Left cardiac atrium (tissue), 4 donors: ENCODE data around the gene UBE2S. TPM values are rescaled to one million over a fixed set of nuclear protein-coding genes. Genes with fewer than 3 reads are reported as not detected.

Experiments
- ATAC-seq, 2 donors: fragments of 200-7000 bp; cut with Tn5 transposase; one replicate each; pipeline ENCODE4 v1.9.1; 2020; ENCODE audit warnings: mild to moderate bottlenecking in 2 of 2, moderate library complexity in 2 of 2
- DNase-seq: peaks from one replicate; pipeline ENCODE4 v3.0.0-alpha.2; 2020
- intact Hi-C, 2 donors: fragments of 100-400 bp; cut with DNase I; formaldehyde crosslinking; loops; one replicate each; pipeline versions ENCODE4 v1.14.1 to v1.15.1; 2022 to 2023
- total RNA-seq, 2 donors: library from RNA; stranded (reverse); fragmentation: NEBNext Ultra II Directional; extraction: Animal tissue kit (Norgen Biotek cat#: 25700); gene quantifications; one replicate each; pipeline ENCODE4 v1.2.1, GENCODE V29; 2021
- donor health status: DM: no; HTN: yes; CAD: no.
- donor health status: DM: no; HTN: yes; CAD: no; lungs with severe emphysema.
- donor health status: DM: yes; HTN: yes; CAD: no.
- donor health status: Dilated cardiomyopathy.

The UBE2S gene
- total RNA-seq, 2 donors from 2014 or later, result 18.1 to 29.9 TPM

- peak; percentile 80 for DNase-seq
Measured at GRCh38 chr19:55353803-55354697, 53.5 kb downstream of the UBE2S start.

GRCh38 chr19:55353356-55353802 is 54.2 kb downstream of the UBE2S start:
- intact Hi-C loops, result no loop called here
- ATAC-seq (no peak), DNase-seq (no peak)

More at GRCh38 chr19:55353803-55354697, 53.5 kb downstream of the UBE2S start:
- intact Hi-C loops, result no loop called here
- ATAC-seq, result peak; percentile 82 to 90

GRCh38 chr19:55352549-55353145 is 54.9 kb downstream of the UBE2S start:
- intact Hi-C loops, result no loop called here
- ATAC-seq (no peak), DNase-seq (no peak)

GRCh38 chr19:55352040-55352439 is 55.5 kb downstream of the UBE2S start:
- DNase-seq, result no peak
- no peak for ATAC-seq
- intact Hi-C loops, result no loop called here

- intact Hi-C loops, result no loop called here
- DNase-seq, result no peak
- no peak for ATAC-seq
Measured at GRCh38 chr19:55350620-55351315, 56.8 kb downstream of the UBE2S start.

Other genes with a start within 250 kb of the UBE2S start
- 1 to 10 TPM in 1 of 2 donors, under 1 TPM in 1; 0.41 to 1.1 TPM for gene DNAAF3, start 241.2 kb downstream of the UBE2S start, total RNA-seq
- gene SYT5, start 227.5 kb downstream of the UBE2S start, total RNA-seq, result not detected
- gene PTPRH, start 198.3 kb downstream of the UBE2S start, total RNA-seq, result 1 to 10 TPM in 1 of 2 donors, under 1 TPM in 1; 0.74 to 1.5 TPM
- gene TMEM86B, start 179.0 kb downstream of the UBE2S start, total RNA-seq, result 1 to 10 TPM; 1.2 to 1.4 TPM
- 10 to 100 TPM; 37.8 to 42.4 TPM for gene PPP6R1, start 148.8 kb downstream of the UBE2S start, total RNA-seq
- 10 to 100 TPM; 26.4 to 35.8 TPM for gene HSPBP1, start 127.7 kb downstream of the UBE2S start, total RNA-seq
- 10 to 100 TPM in 1 of 2 donors, 1 to 10 TPM in 1; 9.1 to 19.5 TPM for gene BRSK1, start 123.8 kb downstream of the UBE2S start, total RNA-seq
- gene TMEM150B, start 82.4 kb downstream of the UBE2S start, total RNA-seq, result 1 to 10 TPM; 3.1 to 3.6 TPM
- gene KMT5C, start 67.9 kb downstream of the UBE2S start, total RNA-seq, result 1 to 10 TPM; 6.7 to 6.9 TPM
- gene COX6B2, start 53.1 kb downstream of the UBE2S start, total RNA-seq, result not detected
- not detected for gene GARIN5B, start 44.5 kb downstream of the UBE2S start, total RNA-seq
- gene IL11, start 37.3 kb downstream of the UBE2S start, total RNA-seq, result not detected
- gene TMEM190, start 31.0 kb downstream of the UBE2S start, total RNA-seq, result not detected
- gene TMEM238, start 23.5 kb downstream of the UBE2S start, total RNA-seq, result under 1 TPM; 0.84 to 0.97 TPM
- gene RPL28, start 21.9 kb downstream of the UBE2S start, total RNA-seq, result 100 to 1,000 TPM; 789 to 866 TPM
- gene SHISA7, start 35.5 kb upstream of the UBE2S start, total RNA-seq, result not detected
- 10 to 100 TPM; 58.4 to 60.5 TPM for gene ISOC2, start 53.9 kb upstream of the UBE2S start, total RNA-seq
- gene C19orf85, start 57.0 kb upstream of the UBE2S start, total RNA-seq, result not detected
- 1 to 10 TPM; 5.3 to 9.0 TPM for gene ZNF628, start 68.8 kb upstream of the UBE2S start, total RNA-seq
- 10 to 100 TPM in 1 of 2 donors, 1 to 10 TPM in 1; 9.2 to 13.7 TPM for gene NAT14, start 77.4 kb upstream of the UBE2S start, total RNA-seq
- 1 to 10 TPM; 5.7 to 6.7 TPM for gene SSC5D, start 80.6 kb upstream of the UBE2S start, total RNA-seq
- gene SBK2, start 129.3 kb upstream of the UBE2S start, total RNA-seq, result 100 to 1,000 TPM; 151 to 181 TPM
- gene SBK3, start 137.8 kb upstream of the UBE2S start, total RNA-seq, result 10 to 100 TPM; 55.3 to 62.7 TPM
- 10 to 100 TPM; 10.8 to 12.7 TPM for gene ZNF579, start 173.1 kb upstream of the UBE2S start, total RNA-seq
- gene FIZ1, start 191.7 kb upstream of the UBE2S start, total RNA-seq, result 10 to 100 TPM; 14.5 to 17.0 TPM
- 10 to 100 TPM; 14.1 to 18.7 TPM for gene ZNF524, start 192.5 kb upstream of the UBE2S start, total RNA-seq
- gene ZNF865, start 197.9 kb upstream of the UBE2S start, total RNA-seq, result 10 to 100 TPM; 16.2 to 20.2 TPM
- gene ZNF784, start 216.8 kb upstream of the UBE2S start, total RNA-seq, result 10 to 100 TPM; 11.1 to 11.7 TPM
- 10 to 100 TPM; 17.7 to 27.7 TPM for gene ZNF580, start 233.2 kb upstream of the UBE2S start, total RNA-seq
- gene ZNF581, start 235.9 kb upstream of the UBE2S start, total RNA-seq, result 1 to 10 TPM; 8.4 to 8.6 TPM
- 10 to 100 TPM; 17.4 to 19.4 TPM for gene CCDC106, start 240.4 kb upstream of the UBE2S start, total RNA-seq
- gene U2AF2, start 247.2 kb upstream of the UBE2S start, total RNA-seq, result 10 to 100 TPM; 82.4 to 87.5 TPM